T-helper 2 cell treated with Interferon-gamma antibody and Interleukin-4, amounts not matched to agents 5 μg/mL and 100 μg/mL, for 36 hours (primary cell): Measurements from ENCODE around the gene PPP6C.
A peak's percentile ranks its signal among the peaks of the same experiment; 100 is the strongest.
"Not testable (repeated sequence)": the region's sequence is repeated elsewhere in the genome, so short reads cannot be mapped to it uniquely, and the experiment has no call there.

Experiments
- DNase-seq: peaks from one replicate; pipeline ENCODE4 v3.0.0; 2021; ENCODE audit warnings: low spot score
- H3K27ac Mint-ChIP-seq: one replicate; pipeline ENCODE4 v1.8.0; 2021; ENCODE audit warnings: mild to moderate bottlenecking, mixed read lengths
- H3K27me3 Mint-ChIP-seq: one replicate; pipeline ENCODE4 v1.8.0; 2021; ENCODE audit warnings: low read depth, mixed read lengths
- H3K36me3 Mint-ChIP-seq: one replicate; pipeline ENCODE4 v1.8.0; 2021; ENCODE audit warnings: low read depth, mixed read lengths
- H3K4me1 Mint-ChIP-seq: one replicate; pipeline ENCODE4 v1.8.0; 2021; ENCODE audit warnings: low read depth, mixed read lengths
- H3K4me3 Mint-ChIP-seq: one replicate; pipeline ENCODE4 v1.8.0; 2022; ENCODE audit warnings: mild to moderate bottlenecking, moderate library complexity, mixed read lengths
- H3K9me3 Mint-ChIP-seq: one replicate; pipeline ENCODE4 v1.8.0; 2021; ENCODE audit warnings: mixed read lengths

PPP6C gene

GRCh38 chr9:125189361-125190289 is at the start of gene PPP6C:
TSS of gene PPP6C (minus strand) at chr9:125189803. CDS start at chr9:125189718, 85 bp downstream.
- Mint-ChIP-seq H3K4me3 (peak within 1 kb of the TSS; percentile 98), H3K9me3 (no peaks in the 10 kb centered on the region), H3K4me1 (peaks cover 22% of the 10 kb centered on the region), H3K27ac (peak within 1 kb of the TSS; percentile 90), H3K27me3 (no peaks in the 10 kb centered on the region), H3K36me3 (peaks cover 5% of the 10 kb centered on the region)
- peak; percentile 97 for DNase-seq

GRCh38 chr9:125238915-125239446 is 49.4 kb upstream of the PPP6C start:
- peak overlapping the region; percentile 62 for H3K27ac Mint-ChIP-seq
- H3K9me3 Mint-ChIP-seq, result no peaks in the 10 kb centered on the region
- no peak for DNase-seq
- H3K4me3 Mint-ChIP-seq, result peak overlapping the region; percentile 98
- H3K27me3 Mint-ChIP-seq, result peaks cover 5% of the 10 kb centered on the region
- peaks cover 44% of the 10 kb centered on the region for H3K4me1 Mint-ChIP-seq
- peaks cover 70% of the 10 kb centered on the region for H3K36me3 Mint-ChIP-seq

DNA sequence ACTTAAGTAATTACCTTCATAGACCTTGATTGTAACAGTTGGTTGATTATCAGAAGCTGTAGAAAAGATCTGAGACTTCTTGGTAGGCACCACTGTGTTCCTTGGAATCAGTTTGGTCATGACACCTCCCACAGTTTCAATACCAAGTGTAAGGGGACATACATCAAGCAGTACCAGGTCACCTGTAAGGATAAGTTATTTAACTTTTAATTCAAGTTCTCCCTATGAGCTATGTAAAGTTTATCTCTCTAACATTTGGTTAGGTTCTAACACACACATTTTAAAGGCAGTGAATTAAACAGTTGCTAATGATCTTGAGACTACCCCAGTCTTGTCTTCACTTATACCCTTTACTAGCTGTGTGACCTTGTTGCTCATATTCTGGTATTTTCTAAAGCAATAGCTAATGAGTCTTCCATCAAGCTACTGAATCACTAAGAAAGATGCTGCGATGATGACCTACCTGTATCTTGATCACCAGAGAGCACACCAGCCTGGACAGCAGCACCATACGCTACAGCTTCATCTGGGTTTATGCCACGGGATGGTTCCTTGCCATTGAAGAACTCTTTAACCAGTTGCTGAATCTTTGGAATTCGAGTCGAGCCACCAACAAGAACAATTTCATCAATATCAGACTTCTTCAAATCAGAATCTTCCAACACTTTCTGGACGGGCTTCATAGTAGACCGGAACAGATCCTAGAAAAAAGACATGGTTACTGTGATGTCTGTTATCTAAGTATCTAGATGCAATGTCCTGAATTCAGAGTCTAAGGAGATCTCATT is 48.7 kb upstream of the PPP6C start:
- H3K9me3 Mint-ChIP-seq, result no peaks in the 10 kb centered on the region
- DNase-seq, result no peak
- peaks cover 44% of the 10 kb centered on the region for H3K4me1 Mint-ChIP-seq
- peaks cover 75% of the 10 kb centered on the region for H3K36me3 Mint-ChIP-seq
- peak overlapping the region; percentile 98 for H3K4me3 Mint-ChIP-seq
- H3K27me3 Mint-ChIP-seq, result peaks cover 5% of the 10 kb centered on the region
- H3K27ac Mint-ChIP-seq, result peak overlapping the region; percentile 62

DNA sequence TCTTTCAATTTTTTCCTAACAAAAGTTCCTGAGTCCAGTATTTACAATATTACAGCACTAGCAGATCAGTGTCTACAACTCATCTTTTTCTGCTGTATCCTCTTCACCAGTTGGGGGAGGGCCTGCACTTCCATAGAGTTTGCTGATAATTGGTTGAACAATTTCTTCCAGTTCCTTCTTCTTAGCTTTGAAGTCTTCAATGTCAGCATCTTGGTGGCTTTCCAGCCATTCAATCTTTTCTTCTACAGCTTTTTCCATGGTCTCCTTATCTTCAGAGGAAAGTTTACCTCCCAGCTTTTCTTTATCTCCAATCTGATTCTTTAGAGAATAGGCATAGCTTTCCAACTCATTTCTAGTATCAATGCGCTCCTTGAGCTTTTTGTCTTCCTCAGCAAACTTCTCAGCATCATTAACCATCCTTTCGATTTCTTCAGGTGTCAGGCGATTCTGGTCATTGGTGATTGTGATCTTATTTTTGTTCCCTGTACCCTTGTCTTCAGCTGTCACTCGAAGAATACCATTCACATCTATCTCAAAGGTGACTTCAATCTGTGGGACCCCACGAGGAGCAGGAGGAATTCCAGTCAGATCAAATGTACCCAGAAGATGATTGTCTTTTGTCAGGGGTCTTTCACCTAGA is 47.0 kb upstream of the PPP6C start:
- peak overlapping the region; percentile 98 for H3K4me3 Mint-ChIP-seq
- not testable (repeated sequence) for H3K27me3 Mint-ChIP-seq, H3K9me3 Mint-ChIP-seq, DNase-seq
- peaks cover 79% of the 10 kb centered on the region for H3K36me3 Mint-ChIP-seq
- peak overlapping the region; percentile 62 for H3K27ac Mint-ChIP-seq
- H3K4me1 Mint-ChIP-seq, result peaks cover 40% of the 10 kb centered on the region

DNA sequence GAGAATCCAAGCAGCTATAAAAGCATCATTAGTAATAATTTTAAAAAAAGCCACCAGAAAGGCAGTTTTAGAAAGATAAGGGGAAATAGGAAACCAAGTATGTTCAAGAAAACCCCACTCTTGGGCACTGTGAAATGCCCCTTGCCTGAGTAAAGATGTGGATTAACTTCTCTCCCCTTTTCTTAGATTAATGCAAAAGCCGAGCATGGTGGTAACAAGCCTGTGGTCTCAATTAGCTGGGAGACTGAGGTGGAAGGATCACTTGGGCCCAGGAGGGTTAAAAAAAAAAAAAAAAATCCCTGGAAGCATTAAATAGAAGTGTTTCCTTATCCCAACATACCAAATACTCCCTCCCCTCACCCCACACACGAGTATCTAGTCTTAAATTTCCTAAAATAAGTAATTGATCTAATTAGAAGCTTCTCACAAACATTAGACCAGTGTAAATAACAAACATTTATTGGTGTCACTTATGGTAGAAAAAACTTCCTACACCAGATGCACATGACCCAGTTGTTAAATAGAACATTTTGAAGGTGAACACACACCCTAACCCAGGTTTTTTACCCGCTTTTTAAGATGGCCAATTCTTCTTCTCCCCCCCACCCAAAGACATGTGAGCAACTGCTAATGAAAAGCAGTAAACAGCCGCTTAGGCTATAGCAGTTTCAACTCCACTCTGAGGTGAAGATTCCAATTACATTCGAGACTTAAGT is 46.4 kb upstream of the PPP6C start:
- H3K4me1 Mint-ChIP-seq, result peaks cover 40% of the 10 kb centered on the region
- H3K4me3 Mint-ChIP-seq, result peak overlapping the region; percentile 98
- peak overlapping the region; percentile 62 for H3K27ac Mint-ChIP-seq
- peaks cover under 1% of the 10 kb centered on the region for H3K27me3 Mint-ChIP-seq
- peaks cover 73% of the 10 kb centered on the region for H3K36me3 Mint-ChIP-seq
- DNase-seq, result no peak
- no peaks in the 10 kb centered on the region for H3K9me3 Mint-ChIP-seq

DNA sequence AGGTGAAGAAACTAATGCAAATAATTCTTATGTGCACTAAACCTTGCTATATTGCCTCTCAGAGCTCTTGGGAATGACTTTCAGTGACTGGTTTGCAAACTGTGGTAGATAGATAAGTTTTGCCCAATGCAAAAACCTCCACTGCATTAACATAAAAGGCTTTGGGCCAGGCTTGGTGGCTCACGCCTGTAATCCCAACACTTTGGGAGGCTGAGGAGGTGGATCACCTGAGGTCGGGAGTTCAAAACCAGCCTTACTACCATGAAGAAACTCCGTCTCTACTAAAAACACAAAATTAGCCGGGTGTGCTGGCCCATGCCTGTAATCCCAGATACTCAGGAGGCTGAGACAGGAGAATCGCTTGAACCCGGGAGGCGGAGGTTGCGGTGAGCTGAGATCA is 44.5 kb upstream of the PPP6C start:
- not testable (repeated sequence) for H3K9me3 Mint-ChIP-seq, H3K27me3 Mint-ChIP-seq, H3K4me3 Mint-ChIP-seq, H3K27ac Mint-ChIP-seq, DNase-seq
- peaks cover 37% of the 10 kb centered on the region for H3K4me1 Mint-ChIP-seq
- H3K36me3 Mint-ChIP-seq, result peaks cover 56% of the 10 kb centered on the region

- no peak overlapping the region for H3K4me3 Mint-ChIP-seq
- DNase-seq, result no peak
- H3K27ac Mint-ChIP-seq, result no peak overlapping the region
- H3K9me3 Mint-ChIP-seq, result no peaks in the 10 kb centered on the region
- H3K27me3 Mint-ChIP-seq, result no peaks in the 10 kb centered on the region
- H3K4me1 Mint-ChIP-seq, result peaks cover 33% of the 10 kb centered on the region
- H3K36me3 Mint-ChIP-seq, result peaks cover 51% of the 10 kb centered on the region
Measured at GRCh38 chr9:125233678-125234077, 44.1 kb upstream of the PPP6C start.

- H3K36me3 Mint-ChIP-seq, result peaks cover 9% of the 10 kb centered on the region
- H3K9me3 Mint-ChIP-seq, result no peaks in the 10 kb centered on the region
- H3K27ac Mint-ChIP-seq, result no peak overlapping the region
- H3K4me3 Mint-ChIP-seq, result no peak overlapping the region
- no peaks in the 10 kb centered on the region for H3K27me3 Mint-ChIP-seq
- no peak for DNase-seq
- H3K4me1 Mint-ChIP-seq, result no peaks in the 10 kb centered on the region
Measured at GRCh38 chr9:125227761-125228160, 38.2 kb upstream of the PPP6C start.

- H3K27ac Mint-ChIP-seq, H3K9me3 Mint-ChIP-seq, DNase-seq, H3K27me3 Mint-ChIP-seq, H3K4me1 Mint-ChIP-seq, H3K4me3 Mint-ChIP-seq: not testable (repeated sequence)
- H3K36me3 Mint-ChIP-seq, result peaks cover 12% of the 10 kb centered on the region
Measured at GRCh38 chr9:125224858-125225257, 35.3 kb upstream of the PPP6C start.

DNA sequence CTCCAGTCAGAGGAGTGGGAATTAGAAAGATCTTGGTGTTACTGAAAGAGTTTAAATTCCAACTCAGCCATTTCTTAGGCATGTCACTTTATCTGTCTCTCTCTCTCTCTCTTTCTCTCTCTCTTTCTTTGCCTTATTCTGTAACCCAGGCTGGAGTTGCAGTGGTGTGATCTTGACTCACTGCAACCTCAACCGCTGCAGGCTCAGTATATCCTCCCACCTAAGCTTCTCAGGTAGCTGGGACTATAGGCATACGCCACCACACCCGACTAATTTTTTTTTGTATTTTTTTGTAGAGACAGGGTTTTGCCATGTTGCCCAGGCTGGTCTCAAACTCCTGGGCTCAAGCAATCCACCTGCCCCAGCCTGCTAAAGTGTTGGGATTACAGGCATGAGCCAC is 29.0 kb upstream of the PPP6C start:
- Mint-ChIP-seq H3K27ac (no peak overlapping the region), H3K36me3 (peaks cover 15% of the 10 kb centered on the region)

DNA sequence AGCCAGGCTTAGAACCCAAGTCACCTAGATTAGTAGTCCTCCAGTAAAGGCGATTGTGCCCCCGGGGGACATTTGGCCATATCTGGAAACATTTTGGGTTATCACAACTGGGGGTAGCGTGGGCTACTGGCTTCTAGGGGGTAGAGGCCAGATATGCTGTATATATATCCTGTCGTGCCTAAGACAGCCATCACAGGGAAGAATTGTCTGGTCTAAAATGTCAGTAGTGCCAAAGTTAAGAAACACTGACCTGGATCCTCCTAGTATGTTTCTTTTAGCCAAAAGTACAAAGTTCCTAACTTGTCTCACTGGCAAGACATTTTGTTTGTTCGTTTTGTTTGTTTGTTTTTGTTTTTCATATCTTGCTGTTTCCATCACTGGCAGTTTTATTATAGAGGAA is 24.6 kb upstream of the PPP6C start:
- Mint-ChIP-seq H3K9me3 (no peaks in the 10 kb centered on the region), H3K36me3 (peaks cover 13% of the 10 kb centered on the region), H3K4me3 (no peak overlapping the region), H3K4me1 (no peaks in the 10 kb centered on the region), H3K27ac (no peak overlapping the region), H3K27me3 (no peaks in the 10 kb centered on the region)
- no peak for DNase-seq

More for the DNA sequence above, 29.0 kb upstream of the PPP6C start:
- H3K4me1 Mint-ChIP-seq, result no peaks in the 10 kb centered on the region
- H3K27me3 Mint-ChIP-seq, result no peaks in the 10 kb centered on the region
- no peak overlapping the region for H3K4me3 Mint-ChIP-seq
- no peak for DNase-seq
- no peaks in the 10 kb centered on the region for H3K9me3 Mint-ChIP-seq

- no peaks in the 10 kb centered on the region for H3K27me3 Mint-ChIP-seq
- no peak for DNase-seq
- H3K36me3 Mint-ChIP-seq, result peaks cover 19% of the 10 kb centered on the region
- no peak overlapping the region for H3K27ac Mint-ChIP-seq
- no peak overlapping the region for H3K4me3 Mint-ChIP-seq
- H3K9me3 Mint-ChIP-seq, result no peaks in the 10 kb centered on the region
- H3K4me1 Mint-ChIP-seq, result peaks cover 18% of the 10 kb centered on the region
Measured at GRCh38 chr9:125204477-125204876, 14.9 kb upstream of the PPP6C start.
